Upper lobe of right lung (tissue), 1 donor: ENCODE results near the gene AMBP. TPM values are rescaled to one million over a fixed set of nuclear protein-coding genes. Genes with fewer than 3 reads are reported as not detected.

Experiments used
- ATAC-seq: fragments of 200-7000 bp; cut with Tn5 transposase; one replicate; pipeline ENCODE4 v1.9.1; 2020; ENCODE audit warnings: mild to moderate bottlenecking, moderate library complexity
- DNase-seq: peaks from one replicate; pipeline ENCODE4 v3.0.0-alpha.2; 2020
- H3K27ac ChIP-seq: fragments of 200-600 bp; one replicate; pipeline ENCODE4 v1.8.0; 2022
- H3K27me3 ChIP-seq: fragments of 200-600 bp; one replicate; pipeline ENCODE4 v1.8.0; 2022; ENCODE audit warnings: mild to moderate bottlenecking
- H3K36me3 ChIP-seq: fragments of 200-600 bp; one replicate; pipeline ENCODE4 v1.8.0; 2022
- H3K4me1 ChIP-seq: fragments of 200-600 bp; one replicate; pipeline ENCODE4 v1.8.0; 2022
- H3K4me3 ChIP-seq: fragments of 200-600 bp; one replicate; pipeline ENCODE4 v1.8.0; 2022; ENCODE audit warnings: mild to moderate bottlenecking
- H3K9me3 ChIP-seq: fragments of 200-600 bp; one replicate; pipeline ENCODE4 v1.8.0; 2022
- CTCF ChIP-seq: fragments of 200-600 bp; IDR thresholded peaks from one replicate; pipeline ENCODE4 v1.8.0; 2022; ENCODE audit warnings: antibody characterized with exemption
- intact Hi-C: fragments of 100-400 bp; cut with DNase I; formaldehyde crosslinking; loops from one replicate; pipeline ENCODE4 v1.11.0; 2022
- total RNA-seq: library from RNA; stranded (reverse); fragmentation: NEBNext Ultra II Directional; extraction: Animal tissue kit (Norgen Biotek cat#: 25700); gene quantifications from one replicate; pipeline ENCODE4 v1.2.1, GENCODE V29; 2021
- donor health status: DM: no; HTN: yes; CAD: no; lungs with severe emphysema.

The AMBP gene
- total RNA-seq, 1 donor from 2014 or later = 0.67 TPM

DNA sequence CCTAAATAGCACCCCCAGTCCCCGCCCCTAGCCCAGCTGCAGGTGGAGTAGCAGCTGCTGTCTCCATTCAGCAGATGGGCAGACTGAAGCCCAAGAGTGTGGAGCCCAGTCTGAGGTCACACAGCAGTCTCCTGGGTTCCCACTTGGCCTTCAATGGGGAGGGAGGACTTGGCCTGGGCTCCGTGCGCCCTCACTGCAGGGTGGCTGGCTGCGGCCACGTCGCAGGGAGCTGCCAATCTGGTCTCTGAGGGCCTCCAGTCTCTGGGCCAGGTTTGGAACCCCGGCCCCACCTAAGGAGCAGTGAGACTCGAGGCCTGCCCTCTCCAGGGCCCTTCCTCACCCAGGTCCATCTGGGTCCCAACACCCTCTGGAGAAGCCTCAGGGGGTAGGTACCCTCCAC, 13.6 kb upstream of the AMBP start:
- H3K36me3 ChIP-seq = no peaks in the 10 kb centered on the region
- DNase-seq = peak; percentile 48

DNA sequence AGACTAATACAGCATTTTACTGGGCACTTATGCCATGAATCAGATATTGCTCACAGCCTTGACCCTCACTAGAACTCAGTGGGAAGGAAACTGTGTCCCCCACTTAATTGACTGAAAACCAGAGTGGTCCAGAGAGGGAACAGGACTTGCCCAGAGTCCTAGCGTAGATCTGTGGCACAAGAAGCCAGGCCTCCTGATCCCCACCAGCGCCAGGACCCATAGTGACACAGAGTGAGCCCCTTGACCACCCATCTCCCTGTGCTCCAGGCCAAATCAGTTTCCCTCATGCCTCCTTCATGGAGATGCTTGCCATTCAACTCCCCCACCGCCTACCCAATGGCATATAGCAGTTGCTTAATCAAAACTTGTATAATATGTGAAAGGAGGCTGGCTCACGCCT, 12.7 kb upstream of the AMBP start:
- ATAC-seq (no peak), DNase-seq (no peak)
- Histone ChIP-seq H3K27ac (no peak overlapping the region), H3K36me3 (no peaks in the 10 kb centered on the region), H3K4me3 (no peak overlapping the region), H3K4me1 (no peaks in the 10 kb centered on the region), H3K9me3 (no peaks in the 10 kb centered on the region), H3K27me3 (no peaks in the 10 kb centered on the region)
- TF ChIP-seq CTCF = no peak
- intact Hi-C loops = no loop called here

More for the DNA sequence above, 13.6 kb upstream of the AMBP start:
- intact Hi-C loops = no loop called here
- no peaks in the 10 kb centered on the region for H3K9me3 ChIP-seq
- peaks cover 3% of the 10 kb centered on the region for H3K27me3 ChIP-seq
- ATAC-seq = no peak
- no peak overlapping the region for H3K4me3 ChIP-seq
- no peak overlapping the region for H3K27ac ChIP-seq
- no peak for TF ChIP-seq CTCF
- H3K4me1 ChIP-seq = no peaks in the 10 kb centered on the region

DNA sequence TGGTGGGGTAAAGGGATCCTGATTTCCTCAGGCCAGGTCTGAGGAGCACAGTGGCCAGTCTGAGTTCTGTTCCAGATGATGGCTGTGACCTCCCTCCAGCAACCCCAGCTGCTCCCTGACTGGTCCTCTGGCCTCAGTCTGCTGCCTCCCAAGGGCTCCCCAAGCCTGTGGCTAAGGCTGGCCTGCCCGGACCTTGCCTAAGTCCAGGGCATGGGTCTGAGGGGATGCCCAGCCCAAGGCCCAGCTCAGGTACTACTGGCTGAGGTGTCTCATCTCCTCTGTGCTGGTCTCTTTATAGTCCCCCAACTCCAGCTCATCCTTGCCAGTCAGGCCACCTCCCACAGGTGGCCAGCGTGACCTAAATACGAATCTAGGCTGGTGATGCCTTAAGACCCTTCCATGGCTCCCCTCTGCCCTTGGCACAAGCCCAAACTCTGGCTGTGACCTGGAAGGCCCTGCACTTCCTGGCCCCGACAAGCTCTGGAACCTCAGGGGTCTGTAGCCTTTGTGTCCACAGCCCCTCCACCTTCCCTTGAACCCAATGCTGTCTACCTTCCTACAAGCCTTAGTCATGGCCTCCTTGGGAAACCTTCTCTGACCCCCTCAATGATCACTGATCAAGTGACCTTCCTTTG, 11.2 kb upstream of the AMBP start:
- intact Hi-C loops = no loop called here
- no peak for TF ChIP-seq CTCF
- no peak for ATAC-seq
- H3K27ac ChIP-seq = no peak overlapping the region
- H3K4me1 ChIP-seq = no peaks in the 10 kb centered on the region
- H3K36me3 ChIP-seq = no peaks in the 10 kb centered on the region
- no peaks in the 10 kb centered on the region for H3K9me3 ChIP-seq
- no peak for DNase-seq
- no peaks in the 10 kb centered on the region for H3K27me3 ChIP-seq
- no peak overlapping the region for H3K4me3 ChIP-seq

GRCh38 chr9:114088571-114089170, 10.6 kb upstream of the AMBP start:
- no peak overlapping the region for H3K27ac ChIP-seq
- H3K27me3 ChIP-seq = no peaks in the 10 kb centered on the region
- no peaks in the 10 kb centered on the region for H3K9me3 ChIP-seq
- ATAC-seq (no peak), DNase-seq (no peak)
- no peaks in the 10 kb centered on the region for H3K4me1 ChIP-seq
- intact Hi-C loops = no loop called here
- no peaks in the 10 kb centered on the region for H3K36me3 ChIP-seq
- TF ChIP-seq CTCF = no peak
- no peak overlapping the region for H3K4me3 ChIP-seq

- no peaks in the 10 kb centered on the region for H3K9me3 ChIP-seq
- intact Hi-C loops = no loop called here
- H3K4me3 ChIP-seq = no peak overlapping the region
- no peak for ATAC-seq
- H3K27ac ChIP-seq = no peak overlapping the region
- TF ChIP-seq CTCF = no peak
- no peak for DNase-seq
- H3K27me3 ChIP-seq = no peaks in the 10 kb centered on the region
- no peaks in the 10 kb centered on the region for H3K36me3 ChIP-seq
- H3K4me1 ChIP-seq = no peaks in the 10 kb centered on the region
Measured at GRCh38 chr9:114087721-114088120, 9.6 kb upstream of the AMBP start.
